ENCODE measurements around the gene C1QTNF1. TPM values are rescaled to one million over a fixed set of nuclear protein-coding genes. Genes with fewer than 3 reads are reported as not detected.
A peak's percentile ranks its signal among the peaks of the same experiment; 100 is the strongest.

C1QTNF1 gene
- total RNA-seq, 3 donors from 2014 or later (not counting 1 experiment from before 2014, with no cell fraction given), result 0.20 to 0.28 TPM; not detected in 1

- H3K27ac ChIP-seq (ENCODE audit: low read length), result no peak overlapping the region
- intact Hi-C loops (cut with micrococcal nuclease), result no loop called here
- no peaks in the 10 kb centered on the region for H3K27me3 Mint-ChIP-seq (ENCODE audit: low read depth in 2 of 2)
- WGBS (ENCODE audit: insufficient coverage), result 94% methylated on average over 34 of the region's 34 CpGs
- peaks cover 12 to 24% of the 10 kb centered on the region in 2 donors for H3K4me1 Mint-ChIP-seq
- H3K36me3 Mint-ChIP-seq, result no peaks in the 10 kb centered on the region
- DNase-seq (no peak), ATAC-seq (no peak)
- peak overlapping the region in 1 of 2 donors; percentile 67 for H3K27ac Mint-ChIP-seq
- no peak overlapping the region for H3K4me3 Mint-ChIP-seq
- H3K4me1 ChIP-seq (ENCODE audit: control insufficient read depth, insufficient read depth, low read length), result peaks cover 9% of the 10 kb centered on the region
- TF ChIP-seq, protein P1, sequence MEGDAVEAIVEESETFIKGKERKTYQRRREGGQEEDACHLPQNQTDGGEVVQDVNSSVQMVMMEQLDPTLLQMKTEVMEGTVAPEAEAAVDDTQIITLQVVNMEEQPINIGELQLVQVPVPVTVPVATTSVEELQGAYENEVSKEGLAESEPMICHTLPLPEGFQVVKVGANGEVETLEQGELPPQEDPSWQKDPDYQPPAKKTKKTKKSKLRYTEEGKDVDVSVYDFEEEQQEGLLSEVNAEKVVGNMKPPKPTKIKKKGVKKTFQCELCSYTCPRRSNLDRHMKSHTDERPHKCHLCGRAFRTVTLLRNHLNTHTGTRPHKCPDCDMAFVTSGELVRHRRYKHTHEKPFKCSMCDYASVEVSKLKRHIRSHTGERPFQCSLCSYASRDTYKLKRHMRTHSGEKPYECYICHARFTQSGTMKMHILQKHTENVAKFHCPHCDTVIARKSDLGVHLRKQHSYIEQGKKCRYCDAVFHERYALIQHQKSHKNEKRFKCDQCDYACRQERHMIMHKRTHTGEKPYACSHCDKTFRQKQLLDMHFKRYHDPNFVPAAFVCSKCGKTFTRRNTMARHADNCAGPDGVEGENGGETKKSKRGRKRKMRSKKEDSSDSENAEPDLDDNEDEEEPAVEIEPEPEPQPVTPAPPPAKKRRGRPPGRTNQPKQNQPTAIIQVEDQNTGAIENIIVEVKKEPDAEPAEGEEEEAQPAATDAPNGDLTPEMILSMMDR (IDR thresholded peaks at IDR 0.05), result no peak
- H3K27me3 ChIP-seq (ENCODE audit: control insufficient read depth, insufficient read depth, low read length), result no peaks in the 10 kb centered on the region
- H3K9me3 ChIP-seq (ENCODE audit: control insufficient read depth, insufficient read depth, low read length), result no peaks in the 10 kb centered on the region
- peaks cover 51% of the 10 kb centered on the region for H3K36me3 ChIP-seq (ENCODE audit: control insufficient read depth, insufficient read depth, low read length)
- no peaks in the 10 kb centered on the region for H3K9me3 Mint-ChIP-seq
- no peak overlapping the region for H3K4me3 ChIP-seq (ENCODE audit: low read length)
Observed at GRCh38 chr17:78995022-78995760, 28.8 kb upstream of the C1QTNF1 start.

DNA sequence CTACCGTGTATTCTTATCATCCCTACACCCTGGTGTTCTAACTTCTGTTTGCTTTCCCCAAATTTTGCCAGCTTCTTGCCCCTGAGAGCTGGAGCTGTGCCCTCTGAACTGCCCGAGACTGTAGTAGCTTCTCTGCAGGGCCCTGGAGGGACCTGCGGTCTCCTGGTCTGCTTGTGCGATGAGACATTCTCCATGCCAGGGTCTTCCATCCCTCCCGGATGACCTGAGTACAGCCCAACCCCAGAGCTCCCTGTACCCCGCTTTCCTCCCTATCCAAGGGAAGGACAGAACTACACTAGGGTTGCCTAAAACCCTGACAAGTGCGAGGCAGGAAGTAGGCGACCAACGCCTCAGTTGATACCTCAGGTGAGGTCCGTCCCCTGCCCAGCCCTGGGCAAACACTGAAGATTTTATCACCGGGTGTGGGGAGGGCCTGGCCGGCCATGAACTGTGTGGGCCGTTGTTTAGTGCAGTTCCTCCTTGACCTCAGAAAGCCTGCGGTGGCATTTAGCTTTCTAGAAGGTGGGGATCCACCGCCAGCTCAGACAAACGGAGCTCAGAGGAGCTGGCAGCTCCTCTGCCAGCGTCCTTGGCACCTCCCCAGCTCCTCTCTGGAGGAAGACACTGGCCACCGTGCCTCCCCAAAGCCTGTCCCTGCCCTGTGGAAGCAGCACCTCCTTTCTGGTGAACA is 28.1 kb upstream of the C1QTNF1 start:
- TF ChIP-seq, protein P1 (IDR thresholded peaks at IDR 0.05), result no peak
- Mint-ChIP-seq H3K9me3 (no peaks in the 10 kb centered on the region), H3K36me3 (no peaks in the 10 kb centered on the region), H3K4me3 (no peak overlapping the region), H3K4me1 (peaks cover 13 to 31% of the 10 kb centered on the region in 2 donors), H3K27me3 (ENCODE audit: low read depth in 2 of 2) (no peaks in the 10 kb centered on the region), H3K27ac (peak overlapping the region in 1 of 2 donors; percentile 67)
- Histone ChIP-seq H3K27ac (ENCODE audit: low read length) (no peak overlapping the region), H3K9me3 (ENCODE audit: control insufficient read depth, insufficient read depth, low read length) (no peaks in the 10 kb centered on the region), H3K4me3 (ENCODE audit: low read length) (no peak overlapping the region), H3K4me1 (ENCODE audit: control insufficient read depth, insufficient read depth, low read length) (peaks cover 9% of the 10 kb centered on the region), H3K36me3 (ENCODE audit: control insufficient read depth, insufficient read depth, low read length) (peaks cover 49% of the 10 kb centered on the region), H3K27me3 (ENCODE audit: control insufficient read depth, insufficient read depth, low read length) (no peaks in the 10 kb centered on the region)
- 73% methylated on average over 18 of the region's 18 CpGs for WGBS (ENCODE audit: insufficient coverage)
- DNase-seq, result no peak
- intact Hi-C loops (cut with micrococcal nuclease), result no loop called here
- peak in 1 of 3 donors; percentile 27 for ATAC-seq

- H3K27me3 Mint-ChIP-seq (ENCODE audit: low read depth in 2 of 2), result no peaks in the 10 kb centered on the region
- no peak overlapping the region for H3K4me3 Mint-ChIP-seq
Observed at GRCh38 chr17:78996781-78997201, 27.2 kb upstream of the C1QTNF1 start.

More at GRCh38 chr17:78996781-78997201, 27.2 kb upstream of the C1QTNF1 start:
- no peak for DNase-seq
- Mint-ChIP-seq H3K4me1 (peaks cover 22 to 40% of the 10 kb centered on the region in 2 donors), H3K36me3 (no peaks in the 10 kb centered on the region), H3K27ac (no peak overlapping the region), H3K9me3 (no peaks in the 10 kb centered on the region)
- Histone ChIP-seq H3K9me3 (ENCODE audit: control insufficient read depth, insufficient read depth, low read length) (no peaks in the 10 kb centered on the region), H3K4me1 (ENCODE audit: control insufficient read depth, insufficient read depth, low read length) (peaks cover 9% of the 10 kb centered on the region), H3K4me3 (ENCODE audit: low read length) (no peak overlapping the region), H3K36me3 (ENCODE audit: control insufficient read depth, insufficient read depth, low read length) (peaks cover 40% of the 10 kb centered on the region), H3K27me3 (ENCODE audit: control insufficient read depth, insufficient read depth, low read length) (no peaks in the 10 kb centered on the region), H3K27ac (ENCODE audit: low read length) (no peak overlapping the region)
- TF ChIP-seq, protein P1 (IDR thresholded peaks at IDR 0.05), result no peak
- intact Hi-C loops (cut with micrococcal nuclease), result no loop called here
- WGBS (ENCODE audit: insufficient coverage), result 98% methylated on average over 16 of the region's 16 CpGs
- no peak for ATAC-seq
